C4-2B (cell line): Measurements from ENCODE around the gene SORBS2.

Experiments
- CTCF ChIP-seq: fragments of 450-650 bp; conservative IDR thresholded peaks from 2 replicates; pipeline ENCODE4 v1.5.1; 2017; ENCODE audit warnings: mild to moderate bottlenecking
- ZFX ChIP-seq: fragments of 450-650 bp; IDR thresholded peaks from 2 replicates; pipeline ENCODE4 v1.6.1; 2017

GRCh38 chr4:185793116-185793485 is 18.9 kb downstream of the SORBS2 start:
- no peak for TF ChIP-seq CTCF
- no peak for TF ChIP-seq ZFX
